ENCODE data around the gene TRIM43B.
"Not testable (repeated sequence)": the region's sequence is repeated elsewhere in the genome, so short reads cannot be mapped to it uniquely, and the experiment has no call there.

The TRIM43B gene

GRCh38 chr2:95433373-95433772 lies 51.2 kb downstream of the TRIM43B start:
- DNase-seq: not testable (repeated sequence)

- DNase-seq: not testable (repeated sequence)
Observed at GRCh38 chr2:95429748-95430467, 54.6 kb downstream of the TRIM43B start.

- not testable (repeated sequence) for DNase-seq
Observed at GRCh38 chr2:95427196-95427867, 57.2 kb downstream of the TRIM43B start.

Data from SIG-M5 (cell line).